GM10248 (cell line): ENCODE data around the gene BEX4.
"Not testable (repeated sequence)": the region's sequence is repeated elsewhere in the genome, so short reads cannot be mapped to it uniquely, and the experiment has no call there.

Experiments
- CTCF ChIA-PET: fragments of 300-600 bp; sonication (Branson Sonifier 250); formaldehyde crosslinking; extraction: SDS; loops from one replicate; lab custom pipeline; 2021; ENCODE audit warnings: antibody characterized with exemption; lab: Yijun Ruan, JAX
- POLR2A ChIA-PET: fragments of 350-650 bp; sonication (Branson Sonifier 250); formaldehyde crosslinking; extraction: SDS; loops from one replicate; lab custom pipeline; 2020; ENCODE audit warnings: antibody characterized with exemption; lab: Yijun Ruan, JAX
- DNase-seq: peaks from one replicate; pipeline ENCODE4 v3.0.0; 2012; ENCODE audit errors: extremely low spot score
- CTCF ChIP-seq: IDR thresholded peaks from 2 replicates; pipeline ENCODE4 v1.5.1; 2012; ENCODE audit warnings: mild to moderate bottlenecking, low read depth; ENCODE audit errors: extremely low read depth, missing control alignments, control extremely low read depth

BEX4 gene

GRCh38 chrX:103211012-103211715, 3.7 kb upstream of the BEX4 start:
- peak; percentile 31 for TF ChIP-seq CTCF
- peak; percentile 25 for DNase-seq
- POLR2A ChIA-PET, result no interaction called here
- CTCF ChIA-PET, result interaction anchor here (0.8 to 3.3 kb wide), 15 partner anchors 9 to 291 kb away, joined by 3 to 18 read pairs (median 4); partner anchors contain the start of gene TCEAL8

- no peak for TF ChIP-seq CTCF
- no peak for DNase-seq
- ChIA-PET CTCF (interaction anchor here (1.0 to 3.3 kb wide), 2 partner anchors 17 to 252 kb away, joined by 3 to 18 read pairs; no protein-coding TSS in a partner anchor), POLR2A (no interaction called here)
These were observed 2.0 kb upstream of the BEX4 start for GRCh38 chrX:103212749-103213457.

- POLR2A ChIA-PET, result no interaction called here
- DNase-seq, result no peak
These were observed 600 bp downstream of the BEX4 start for GRCh38 chrX:103215425-103215991.

GRCh38 chrX:103220511-103221323, 5.8 kb downstream of the BEX4 start:
- CTCF ChIA-PET, result no interaction called here
- POLR2A ChIA-PET, result no interaction called here
- TF ChIP-seq CTCF, result no peak
- DNase-seq, result no peak

More at GRCh38 chrX:103215425-103215991, 600 bp downstream of the BEX4 start:
- TF ChIP-seq CTCF, result no peak
- CTCF ChIA-PET, result no interaction called here

- CTCF ChIA-PET, POLR2A ChIA-PET, DNase-seq: not testable (repeated sequence)
These were observed 11.0 kb downstream of the BEX4 start for GRCh38 chrX:103225918-103226317.

GRCh38 chrX:103233263-103233662, 18.4 kb downstream of the BEX4 start:
- DNase-seq, result no peak
- ChIA-PET CTCF (interaction anchor here (1.3 to 1.4 kb wide), 2 partner anchors 10 to 18 kb away, joined by 3 read pairs; no protein-coding TSS in a partner anchor), POLR2A (no interaction called here)
- TF ChIP-seq CTCF, result no peak
